ENCODE results near the gene GPER1.
A peak's percentile ranks its signal among the peaks of the same experiment; 100 is the strongest.
"Not testable (repeated sequence)": the region's sequence is repeated elsewhere in the genome, so short reads cannot be mapped to it uniquely, and the experiment has no call there.

Gene GPER1

DNA sequence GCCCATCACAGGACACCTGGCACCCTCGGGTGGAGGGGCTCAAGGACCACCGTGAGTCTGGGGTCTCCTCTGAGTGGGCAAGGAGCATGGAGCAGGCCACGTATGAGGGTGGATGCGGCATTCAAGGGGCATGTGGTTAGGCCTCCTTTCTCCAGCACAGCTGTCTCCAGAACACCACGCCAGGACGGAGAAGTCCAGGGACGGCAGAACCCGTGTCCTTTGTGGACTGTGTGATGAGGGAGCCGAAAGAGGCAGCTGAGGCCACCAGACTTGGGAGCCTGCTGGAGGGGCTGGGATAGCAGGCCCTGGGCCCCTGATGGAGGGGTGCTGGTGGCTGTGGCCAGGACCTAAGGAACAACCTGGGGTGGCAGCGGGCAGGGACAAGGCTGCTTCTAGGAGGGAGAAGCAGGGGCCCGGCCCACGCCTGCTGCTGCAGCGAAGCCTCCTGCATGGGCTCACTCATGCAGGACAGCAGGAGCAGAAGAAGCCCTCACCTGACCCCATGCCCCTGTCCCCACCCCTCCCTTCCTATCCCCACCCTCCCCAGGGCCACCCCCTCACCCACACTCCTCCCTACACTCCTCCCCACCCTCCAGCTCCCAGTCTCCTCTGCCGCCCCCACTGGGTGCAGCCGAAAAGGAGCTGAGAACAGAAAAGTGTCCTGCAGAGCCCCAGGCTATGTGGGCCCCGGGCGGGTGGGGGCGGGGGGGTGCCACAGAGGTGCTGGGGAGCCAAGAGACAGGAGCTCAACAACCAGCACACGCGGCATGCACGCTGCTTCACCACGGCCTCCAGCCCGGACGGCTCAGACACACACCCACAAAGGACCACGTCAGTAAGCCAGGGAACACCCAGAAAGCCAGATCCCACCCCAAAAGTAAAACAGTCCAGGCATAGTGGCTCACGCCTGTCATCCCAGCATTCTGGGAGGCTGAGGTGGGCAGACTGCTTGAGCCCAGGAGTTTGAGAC is 42.4 kb downstream of the GPER1 start:
- no peaks in the 10 kb centered on the region for H3K27me3 ChIP-seq (ENCODE audit: control insufficient read depth in 1 of 2, insufficient read depth in 2 of 2, low read length in 2 of 2)
- H3K4me3 ChIP-seq (ENCODE audit: low read depth in 1 of 2, low read length in 2 of 2), result no peak overlapping the region
- H3K9ac ChIP-seq (ENCODE audit: low read length), result no peak overlapping the region
- H3K36me3 ChIP-seq (ENCODE audit: insufficient read depth, low read length), result no peaks in the 10 kb centered on the region
- H3K9me3 ChIP-seq (ENCODE audit: low read length), result no peaks in the 10 kb centered on the region
- no peak overlapping the region for H3K27ac ChIP-seq (ENCODE audit: low read depth, low read length)
- H3K4me1 ChIP-seq (ENCODE audit: insufficient read depth, low read length), result peaks cover under 1% of the 10 kb centered on the region

DNA sequence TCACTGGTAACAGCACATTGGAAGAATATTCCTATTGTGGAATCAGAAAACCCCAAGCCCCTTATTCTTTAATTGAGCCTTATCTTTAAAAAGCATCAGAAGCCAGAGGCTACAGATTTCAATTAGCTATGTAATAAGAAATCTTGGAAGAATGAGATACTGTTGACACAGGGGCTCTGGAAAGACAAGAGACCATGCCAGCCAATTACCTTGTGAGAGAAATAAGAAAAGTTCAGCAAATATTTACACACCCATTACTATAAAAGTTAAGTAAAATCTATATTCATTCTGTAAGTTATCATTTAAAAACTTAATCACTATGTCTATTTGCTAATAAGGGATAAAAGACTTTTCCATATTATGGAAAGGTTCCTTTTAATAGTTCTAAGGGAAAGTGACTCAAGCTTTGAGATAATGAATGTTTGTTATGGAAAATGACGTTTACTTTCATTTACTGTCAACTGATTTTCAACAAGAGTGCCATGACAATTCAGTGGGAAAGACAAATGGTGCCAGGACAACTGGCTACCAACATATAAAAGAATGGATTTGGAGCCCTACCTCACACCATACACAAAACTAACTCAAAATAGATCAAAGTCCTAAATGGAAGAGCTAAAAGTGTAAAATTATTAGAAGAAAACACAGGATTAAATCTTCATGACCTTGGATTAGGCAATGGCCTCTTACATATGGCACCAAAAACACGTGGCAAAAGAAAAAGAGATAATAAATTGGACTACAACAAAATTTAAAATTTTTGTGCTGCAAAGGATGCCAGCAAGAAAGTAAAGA is 43.8 kb downstream of the GPER1 start:
- Histone ChIP-seq H3K27me3 (ENCODE audit: control insufficient read depth in 1 of 2, insufficient read depth in 2 of 2, low read length in 2 of 2) (no peaks in the 10 kb centered on the region), H3K9me3 (ENCODE audit: low read length) (no peaks in the 10 kb centered on the region), H3K4me1 (ENCODE audit: insufficient read depth, low read length) (peaks cover under 1% of the 10 kb centered on the region), H3K4me3 (ENCODE audit: low read depth in 1 of 2, low read length in 2 of 2) (no peak overlapping the region), H3K36me3 (ENCODE audit: insufficient read depth, low read length) (no peaks in the 10 kb centered on the region), H3K9ac (ENCODE audit: low read length) (no peak overlapping the region), H3K27ac (ENCODE audit: low read depth, low read length) (no peak overlapping the region)

DNA sequence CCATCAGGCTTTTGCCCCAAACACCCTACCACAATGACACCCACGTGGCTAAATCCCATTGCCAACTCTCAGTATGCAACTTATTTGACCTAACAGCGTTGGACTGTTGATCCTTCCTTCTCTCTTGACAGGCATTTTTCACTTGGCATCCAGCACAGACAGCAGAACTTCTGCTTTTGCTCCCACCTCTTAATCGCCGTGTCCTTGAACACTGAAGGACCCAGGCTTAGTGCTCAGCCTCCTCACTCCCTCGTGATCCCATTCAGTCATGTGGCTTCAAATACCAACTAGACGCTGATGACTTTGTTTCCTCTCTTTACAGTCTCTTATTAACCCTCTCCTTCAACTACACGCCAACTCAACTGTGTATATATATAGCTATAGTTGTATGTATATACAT is 47.0 kb downstream of the GPER1 start:
- H3K36me3 ChIP-seq (ENCODE audit: insufficient read depth, low read length), result no peaks in the 10 kb centered on the region
- no peak overlapping the region for H3K9ac ChIP-seq (ENCODE audit: low read length)
- H3K9me3 ChIP-seq (ENCODE audit: low read length), result no peaks in the 10 kb centered on the region
- H3K4me1 ChIP-seq (ENCODE audit: insufficient read depth, low read length), result peaks cover 10% of the 10 kb centered on the region
- no peaks in the 10 kb centered on the region for H3K27me3 ChIP-seq (ENCODE audit: control insufficient read depth in 1 of 2, insufficient read depth in 2 of 2, low read length in 2 of 2)
- no peak overlapping the region for H3K27ac ChIP-seq (ENCODE audit: low read depth, low read length)
- no peak overlapping the region for H3K4me3 ChIP-seq (ENCODE audit: low read depth in 1 of 2, low read length in 2 of 2)

DNA sequence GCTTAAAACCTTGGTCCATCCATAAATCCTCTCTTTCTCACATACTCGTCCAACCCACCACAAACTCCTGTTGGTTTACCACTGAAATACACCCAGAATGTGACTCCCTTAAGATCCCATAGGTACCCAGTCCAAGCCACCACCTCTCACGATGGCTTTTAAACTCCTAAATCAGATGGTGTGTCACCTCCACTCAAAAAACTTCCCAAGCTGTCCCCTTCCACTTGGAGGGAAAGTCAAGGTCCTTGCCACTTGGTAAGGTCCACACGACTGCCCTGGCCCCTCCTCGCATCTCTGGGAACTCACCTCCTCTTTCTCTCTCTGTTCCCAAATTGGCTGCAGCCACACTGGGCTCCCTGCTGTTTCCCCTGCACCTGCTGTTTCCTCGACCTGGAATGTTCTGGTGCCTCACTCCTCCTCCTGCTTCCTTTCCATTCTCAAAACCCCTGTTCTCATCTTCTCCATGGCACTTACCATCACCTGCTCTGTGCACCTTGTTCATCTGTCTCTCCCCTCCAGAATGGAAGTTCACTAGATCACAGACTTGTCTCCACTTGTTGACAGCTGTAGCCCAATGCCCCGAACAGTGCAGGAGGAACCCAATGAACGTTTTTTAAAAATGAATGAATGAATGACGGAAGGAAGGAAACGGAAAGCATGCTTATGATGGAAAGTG is 49.1 kb downstream of the GPER1 start:
- Histone ChIP-seq H3K4me1 (ENCODE audit: insufficient read depth, low read length) (peaks cover 10% of the 10 kb centered on the region), H3K36me3 (ENCODE audit: insufficient read depth, low read length) (no peaks in the 10 kb centered on the region), H3K4me3 (ENCODE audit: low read depth in 1 of 2, low read length in 2 of 2) (peak overlapping the region; percentile 54 to 84), H3K9me3 (ENCODE audit: low read length) (no peaks in the 10 kb centered on the region), H3K27ac (ENCODE audit: low read depth, low read length) (no peak overlapping the region), H3K27me3 (ENCODE audit: control insufficient read depth in 1 of 2, insufficient read depth in 2 of 2, low read length in 2 of 2) (no peaks in the 10 kb centered on the region), H3K9ac (ENCODE audit: low read length) (no peak overlapping the region)

DNA sequence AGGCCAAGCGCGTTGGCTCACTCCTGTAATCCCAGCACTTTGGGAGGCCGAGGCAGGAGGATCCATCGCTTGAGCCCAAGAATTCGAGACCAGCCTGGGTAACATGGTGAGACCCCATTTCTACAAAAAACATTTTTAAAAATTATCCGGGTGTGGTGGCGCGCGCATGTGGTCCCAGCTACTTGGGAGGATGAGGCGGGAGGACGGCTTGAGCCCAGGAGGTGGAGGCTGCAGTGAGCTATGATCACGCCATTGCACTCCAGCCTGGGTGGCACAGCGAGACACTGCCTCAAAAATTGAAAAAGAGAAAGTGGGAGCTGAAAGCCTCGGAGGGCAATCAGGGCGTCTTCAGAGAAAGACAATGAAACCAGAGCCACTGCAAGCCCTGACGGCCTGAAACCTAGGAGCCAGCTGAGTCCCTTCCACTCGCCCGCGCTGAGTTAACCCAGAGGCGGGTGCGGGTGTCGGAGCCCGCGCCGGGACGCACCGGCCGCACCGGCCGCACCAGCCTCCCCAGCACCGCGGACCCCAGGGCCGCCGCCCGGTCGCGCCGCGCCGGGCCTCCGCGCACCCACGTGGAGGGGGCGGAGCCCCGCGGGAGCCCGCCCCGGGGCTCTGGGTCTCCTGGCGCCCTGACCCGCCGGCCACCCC is 49.7 kb downstream of the GPER1 start:
- Histone ChIP-seq H3K27ac (ENCODE audit: low read depth, low read length) (peak overlapping the region; percentile 66), H3K27me3 (ENCODE audit: control insufficient read depth in 1 of 2, insufficient read depth in 2 of 2, low read length in 2 of 2) (no peaks in the 10 kb centered on the region), H3K9me3 (ENCODE audit: low read length) (no peaks in the 10 kb centered on the region), H3K4me3 (ENCODE audit: low read depth in 1 of 2, low read length in 2 of 2) (peak overlapping the region; percentile 54 to 84), H3K4me1 (ENCODE audit: insufficient read depth, low read length) (peaks cover 10% of the 10 kb centered on the region), H3K36me3 (ENCODE audit: insufficient read depth, low read length) (no peaks in the 10 kb centered on the region), H3K9ac (ENCODE audit: low read length) (no peak overlapping the region)

DNA sequence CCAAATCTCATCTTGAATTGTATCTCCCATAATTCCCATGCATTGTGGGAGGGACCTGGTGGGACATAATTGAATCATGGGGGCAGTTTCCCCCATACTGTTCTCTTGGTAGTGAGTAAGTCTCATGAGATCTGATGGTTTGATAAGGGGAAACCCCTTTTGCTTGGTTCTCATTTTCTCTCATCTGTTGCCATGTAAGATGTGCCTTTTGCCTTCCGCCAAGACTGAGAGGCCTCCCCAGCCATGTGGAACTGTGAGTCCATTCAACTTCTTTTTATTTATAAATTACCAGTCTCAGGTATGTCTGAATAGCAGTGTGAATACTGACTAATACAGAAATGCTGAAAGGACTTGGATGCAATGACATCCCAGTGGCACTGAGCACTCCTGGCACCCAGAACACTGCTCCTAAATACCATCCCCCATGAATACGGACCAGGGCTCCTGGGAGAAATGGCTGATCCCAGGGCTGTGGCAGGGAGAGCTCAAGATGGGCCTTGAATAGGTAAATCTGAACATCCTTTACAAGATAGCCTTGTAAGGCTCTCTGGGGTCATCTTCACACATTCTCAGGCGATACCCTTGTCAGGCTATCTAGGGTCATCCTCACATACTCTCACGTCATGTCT is 52.7 kb downstream of the GPER1 start:
- Histone ChIP-seq H3K36me3 (ENCODE audit: insufficient read depth, low read length) (no peaks in the 10 kb centered on the region), H3K27ac (ENCODE audit: low read depth, low read length) (no peak overlapping the region), H3K4me1 (ENCODE audit: insufficient read depth, low read length) (peaks cover 10% of the 10 kb centered on the region), H3K27me3 (ENCODE audit: control insufficient read depth in 1 of 2, insufficient read depth in 2 of 2, low read length in 2 of 2) (no peaks in the 10 kb centered on the region), H3K9me3 (ENCODE audit: low read length) (no peaks in the 10 kb centered on the region), H3K4me3 (ENCODE audit: low read depth in 1 of 2, low read length in 2 of 2) (no peak overlapping the region), H3K9ac (ENCODE audit: low read length) (no peak overlapping the region)

DNA sequence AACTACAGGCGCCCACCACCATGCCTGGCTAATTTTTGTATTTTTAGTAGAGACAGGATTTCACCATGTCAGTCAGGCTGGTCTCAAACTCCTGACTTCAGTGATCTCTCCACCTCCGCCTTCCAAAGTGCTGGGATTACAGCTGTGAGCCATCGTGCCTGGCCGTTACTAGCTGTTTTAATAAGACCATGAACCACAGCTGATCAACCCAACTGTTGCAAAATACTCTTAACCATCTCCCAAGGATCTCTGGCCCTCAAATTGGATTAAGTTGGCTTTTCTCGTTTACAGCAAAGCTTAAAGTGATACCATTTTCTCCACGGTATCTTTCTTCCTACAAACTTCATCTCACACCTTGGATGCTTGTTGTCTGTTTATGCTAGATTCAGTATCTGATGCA is 53.7 kb downstream of the GPER1 start:
- Histone ChIP-seq H3K27me3 (ENCODE audit: control insufficient read depth in 1 of 2, insufficient read depth in 2 of 2, low read length in 2 of 2) (no peaks in the 10 kb centered on the region), H3K9me3 (ENCODE audit: low read length) (no peaks in the 10 kb centered on the region), H3K4me3 (ENCODE audit: low read depth in 1 of 2, low read length in 2 of 2) (no peak overlapping the region), H3K9ac (ENCODE audit: low read length) (no peak overlapping the region), H3K4me1 (ENCODE audit: insufficient read depth, low read length) (peaks cover 9% of the 10 kb centered on the region), H3K27ac (ENCODE audit: low read depth, low read length) (no peak overlapping the region), H3K36me3 (ENCODE audit: insufficient read depth, low read length) (no peaks in the 10 kb centered on the region)

DNA sequence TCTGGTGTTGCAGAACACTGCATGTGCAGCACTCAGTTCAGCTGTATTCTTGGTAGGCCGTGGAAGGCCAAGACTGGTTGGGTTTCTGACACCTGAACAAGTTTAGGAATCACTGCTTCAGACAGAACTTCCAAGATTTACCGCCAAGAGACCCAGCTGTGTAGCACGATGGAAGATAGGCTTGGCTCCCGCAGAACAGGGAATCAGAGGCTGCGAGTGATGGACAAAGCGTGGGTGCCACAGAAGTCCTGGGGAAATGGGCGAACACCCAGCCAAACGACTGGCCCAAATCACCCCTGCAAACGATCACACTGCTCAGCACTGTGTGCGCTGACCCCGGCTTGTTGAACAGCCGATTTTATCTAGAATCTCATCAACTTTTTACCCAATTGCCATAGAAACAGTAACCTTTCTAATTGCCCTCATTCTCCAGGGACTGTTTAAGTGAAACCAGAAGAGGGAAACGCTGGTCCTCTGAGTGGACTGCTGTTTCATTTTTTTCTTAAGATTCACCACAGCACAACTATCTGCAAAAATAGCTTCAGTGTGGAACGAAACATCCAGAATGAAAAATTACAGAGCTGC is 54.2 kb downstream of the GPER1 start:
- H3K27ac ChIP-seq (ENCODE audit: low read depth, low read length), result no peak overlapping the region
- H3K4me3 ChIP-seq (ENCODE audit: low read depth in 1 of 2, low read length in 2 of 2), result no peak overlapping the region
- no peak overlapping the region for H3K9ac ChIP-seq (ENCODE audit: low read length)
- no peaks in the 10 kb centered on the region for H3K36me3 ChIP-seq (ENCODE audit: insufficient read depth, low read length)
- H3K9me3 ChIP-seq (ENCODE audit: low read length), result no peaks in the 10 kb centered on the region
- H3K4me1 ChIP-seq (ENCODE audit: insufficient read depth, low read length), result peaks cover 4% of the 10 kb centered on the region
- no peaks in the 10 kb centered on the region for H3K27me3 ChIP-seq (ENCODE audit: control insufficient read depth in 1 of 2, insufficient read depth in 2 of 2, low read length in 2 of 2)

DNA sequence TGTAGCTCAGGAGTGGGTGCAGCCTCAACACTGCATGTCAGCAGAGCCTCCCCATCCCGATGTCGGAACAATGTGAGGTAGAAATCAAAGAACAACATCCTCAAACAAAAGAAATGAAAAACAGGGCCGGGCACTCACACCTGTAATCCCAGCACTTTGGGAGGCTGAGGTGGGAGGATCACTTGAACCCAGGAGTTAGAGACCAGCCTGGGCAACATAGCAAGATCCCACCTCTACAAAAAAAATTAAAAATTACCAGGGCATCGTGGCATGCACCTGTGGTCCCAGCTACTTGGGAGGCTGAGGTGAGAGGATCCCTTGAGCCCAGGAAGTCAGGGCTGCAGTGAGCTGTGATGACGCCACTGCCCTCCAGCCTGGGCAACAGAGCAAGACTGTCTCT is 55.1 kb downstream of the GPER1 start:
- H3K4me3 ChIP-seq (ENCODE audit: low read depth in 1 of 2, low read length in 2 of 2); H3K27me3 ChIP-seq (ENCODE audit: control insufficient read depth in 1 of 2, insufficient read depth in 2 of 2, low read length in 2 of 2); H3K27ac ChIP-seq (ENCODE audit: low read depth, low read length); H3K9me3 ChIP-seq (ENCODE audit: low read length); H3K4me1 ChIP-seq (ENCODE audit: insufficient read depth, low read length); H3K36me3 ChIP-seq (ENCODE audit: insufficient read depth, low read length); H3K9ac ChIP-seq (ENCODE audit: low read length): not testable (repeated sequence)

All from muscle layer of colon (tissue), 2 donors.